Adipose tissue (tissue), 3 donors: ENCODE data around the gene FOXP1. TPM values are rescaled to one million over a fixed set of nuclear protein-coding genes. Genes with fewer than 3 reads are reported as not detected.

Experiments
- H3K27ac ChIP-seq: one replicate; pipeline ENCODE4 v1.5.1; 2013; ENCODE audit warnings: low read depth, low read length
- WGBS, 3 donors: extraction: QIAGEN DNeasy Blood & Tissue Kit; methylation state at CpG; one replicate each; pipeline ENCODE4 v1.1.7; 2013; 5-methylcytosine and 5-hydroxymethylcytosine counted together
- polyA plus RNA-seq, 3 donors: library from polyadenylated mRNA; stranded (reverse); fragments of 200-250 nt; gene quantifications; one replicate each; pipeline ENCODE4 v1.2.3, GENCODE V29; 2013
- donor health status: healthy with polysubstance abuse.
- donor health status: Bipolar disorder and iron deficiency.
- donor health status: healthy.

The FOXP1 gene
- polyA plus RNA-seq, 3 donors, result 6.3 to 19.2 (median 11.4) TPM

DNA sequence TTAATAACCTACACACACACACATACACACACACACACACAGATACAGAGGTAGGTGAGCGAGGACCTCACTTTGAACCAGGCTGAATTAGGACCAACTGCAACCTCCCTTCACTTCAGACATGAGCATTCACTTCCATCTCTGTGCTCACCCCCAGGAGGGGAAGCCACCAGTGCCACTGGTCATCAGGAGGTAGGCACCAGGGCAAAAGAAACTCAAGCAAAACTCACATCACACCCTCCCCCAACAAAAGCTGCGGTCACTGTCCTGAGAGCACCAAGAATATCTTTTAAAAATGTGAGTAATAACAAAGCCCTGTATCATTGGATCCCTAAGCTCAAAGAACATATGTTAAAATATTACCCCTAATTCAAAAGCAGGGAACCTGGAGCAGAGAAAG is 8.1 kb downstream of the FOXP1 start:
- WGBS, 3 donors, result 99 to 100% (median 100%) methylated on average over 2 of the region's 2 CpGs
- no peak overlapping the region for H3K27ac ChIP-seq

DNA sequence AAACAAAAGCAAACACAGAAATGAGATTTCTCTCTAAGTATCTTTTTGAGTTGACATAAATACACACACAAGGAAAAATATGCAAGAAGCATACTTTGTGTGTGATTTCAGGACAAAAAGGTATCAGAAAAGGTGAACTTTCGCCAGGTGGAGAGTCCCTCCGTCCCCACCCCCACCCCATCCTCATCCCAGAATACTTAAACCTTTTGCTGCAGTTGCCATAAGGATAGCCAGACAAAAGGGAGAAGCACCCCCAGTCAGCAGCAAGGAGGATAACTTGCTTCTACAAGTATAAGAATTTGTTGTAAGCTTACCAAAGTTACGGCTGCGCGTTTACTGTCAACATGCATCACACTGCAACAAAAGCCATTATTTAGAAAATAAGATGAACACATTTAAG is 10.3 kb downstream of the FOXP1 start:
- WGBS, 3 donors, result 91 to 95% (median 95%) methylated on average over 5 of the region's 5 CpGs
- H3K27ac ChIP-seq, result no peak overlapping the region

DNA sequence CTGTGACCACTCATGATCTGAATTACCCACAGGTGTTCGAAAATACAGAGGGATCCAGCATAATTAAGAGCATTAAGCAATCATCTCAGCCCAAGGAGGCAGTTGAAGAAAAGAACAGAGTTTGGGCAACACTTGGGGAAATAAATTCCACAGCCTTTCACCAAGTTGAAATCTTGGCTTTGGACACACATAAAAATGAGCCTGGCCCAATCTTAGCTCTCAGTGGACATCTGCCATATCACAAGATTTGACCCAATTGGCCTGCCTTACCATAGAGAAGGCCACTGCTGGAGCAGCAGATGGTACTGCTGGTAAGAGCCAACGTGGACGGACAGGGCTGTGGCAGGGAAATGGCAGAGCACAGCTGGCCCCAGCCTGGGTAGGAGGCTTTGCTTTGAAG is 13.0 kb downstream of the FOXP1 start:
- H3K27ac ChIP-seq, result no peak overlapping the region

DNA sequence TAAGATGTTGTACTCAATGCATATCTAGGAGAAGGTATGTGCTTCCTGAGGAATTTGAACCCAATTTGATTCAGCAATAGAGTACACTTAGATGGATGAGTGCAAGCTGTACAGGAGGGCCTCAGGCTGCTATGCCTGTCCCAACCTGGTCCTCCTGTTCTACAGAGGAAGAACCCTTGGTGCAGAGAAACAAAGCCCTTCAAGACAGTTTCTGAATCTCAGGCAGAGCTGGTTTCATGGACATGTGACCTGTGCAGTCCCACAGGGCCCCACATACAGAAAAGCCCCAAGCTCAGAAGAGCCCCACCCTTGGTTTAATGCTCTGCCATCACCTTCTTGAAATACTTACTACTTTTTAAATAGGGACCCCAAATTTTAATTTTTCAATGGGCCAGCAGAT is 15.3 kb downstream of the FOXP1 start:
- no peak overlapping the region for H3K27ac ChIP-seq

More for the DNA sequence above, 13.0 kb downstream of the FOXP1 start:
- 60 to 85% (median 70%) methylated on average over 3 of the region's 3 CpGs for WGBS, 3 donors

DNA sequence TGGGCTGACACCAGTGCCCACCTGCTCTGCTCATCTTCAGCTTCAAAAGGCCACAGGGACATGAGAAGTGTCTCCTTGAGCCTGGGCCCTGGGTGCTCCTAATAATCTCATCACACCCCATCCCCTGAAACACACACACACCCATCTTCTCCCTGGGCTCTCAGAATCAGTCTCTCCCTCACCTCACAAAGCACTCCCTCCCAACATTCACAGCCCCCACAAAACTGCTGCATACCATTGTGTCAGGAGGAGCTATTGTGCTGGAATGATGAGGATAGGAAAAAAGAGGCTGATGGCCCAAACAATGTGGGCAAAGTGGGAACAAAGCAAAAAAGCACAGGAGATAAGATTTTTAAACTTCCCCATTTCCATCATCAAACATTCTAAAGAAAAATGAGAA is 16.8 kb downstream of the FOXP1 start:
- no peak overlapping the region for H3K27ac ChIP-seq

DNA sequence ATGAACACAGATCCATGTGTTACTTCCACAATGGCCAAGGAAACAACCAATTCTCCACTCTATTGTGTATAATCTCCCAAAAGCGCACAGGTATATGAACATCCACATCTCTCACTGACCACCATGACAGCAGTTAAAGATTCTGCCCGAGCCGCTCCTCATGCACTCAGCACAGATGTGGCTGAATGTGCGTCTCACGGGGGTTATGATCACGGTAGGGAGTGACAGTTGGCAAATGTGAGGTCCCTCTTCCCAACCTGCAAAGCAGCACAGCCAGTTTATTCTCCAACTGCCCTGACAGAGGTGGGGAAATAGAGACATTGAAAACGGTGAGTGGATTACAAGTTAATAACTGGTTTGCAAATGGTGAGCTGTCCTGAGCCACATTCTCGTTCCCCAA is 17.6 kb downstream of the FOXP1 start:
- WGBS, 3 donors, result 88 to 92% (median 91%) methylated on average over 8 of the region's 8 CpGs

DNA sequence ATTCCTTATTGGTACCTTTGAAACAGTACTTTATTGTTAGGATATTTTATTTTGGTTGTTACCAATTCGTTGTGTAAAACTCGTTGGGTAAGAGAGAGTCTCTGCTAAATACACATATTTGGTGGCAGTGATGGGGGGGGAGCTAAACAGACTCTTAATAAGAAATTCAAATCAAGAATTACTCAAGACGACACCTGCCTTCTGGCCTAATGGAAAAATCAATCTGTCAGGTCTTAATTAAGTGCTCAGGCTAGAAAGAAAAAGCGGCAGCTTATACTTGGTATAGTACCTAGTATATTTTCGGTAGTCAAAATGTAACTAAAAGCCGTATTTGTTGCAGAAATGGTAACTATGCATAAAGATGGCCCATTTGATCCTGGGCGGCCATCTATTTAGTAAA is 18.2 kb downstream of the FOXP1 start:
- H3K27ac ChIP-seq, result no peak overlapping the region
- 72 to 96% (median 93%) methylated on average over 7 of the region's 7 CpGs for WGBS, 3 donors

More for the DNA sequence above, 17.6 kb downstream of the FOXP1 start:
- no peak overlapping the region for H3K27ac ChIP-seq

DNA sequence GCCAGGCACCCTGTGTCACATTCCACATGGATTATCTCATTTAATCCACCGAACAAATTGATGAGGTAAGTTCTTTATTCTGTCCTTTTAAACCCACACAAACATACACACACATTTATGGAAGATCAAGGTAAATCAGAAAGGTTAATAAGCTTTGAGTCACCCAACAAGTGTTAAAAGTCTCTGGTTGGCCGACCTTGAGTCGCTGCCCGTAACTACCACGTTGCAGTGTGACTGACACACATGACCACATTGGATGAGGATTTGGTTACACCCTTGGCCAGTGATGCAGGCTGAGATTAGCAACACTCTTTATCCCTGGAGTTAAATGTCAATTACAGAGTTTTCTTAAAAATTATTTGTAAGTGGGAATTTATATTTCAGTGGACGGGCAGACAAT is 19.2 kb downstream of the FOXP1 start:
- no peak overlapping the region for H3K27ac ChIP-seq
- 52 to 83% (median 78%) methylated on average over 6 of the region's 6 CpGs for WGBS, 3 donors

DNA sequence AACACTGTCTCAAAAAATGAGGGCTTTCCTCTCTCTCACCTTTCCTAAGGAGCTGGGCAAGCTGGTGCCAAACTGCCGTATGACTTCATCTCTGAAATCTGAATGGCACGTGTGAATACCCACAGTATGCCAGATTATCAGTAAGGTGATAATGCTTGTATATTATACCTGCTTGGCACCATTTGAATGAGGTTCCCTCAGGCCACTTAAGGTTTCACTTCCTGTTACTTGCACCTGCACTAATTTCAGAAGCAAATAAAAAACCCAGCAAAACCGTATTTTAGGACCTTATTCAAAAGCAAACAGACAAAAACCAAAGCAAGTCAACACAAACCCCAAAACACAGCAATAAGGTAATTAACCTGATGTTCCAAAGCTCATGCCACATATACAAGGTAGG is 19.7 kb downstream of the FOXP1 start:
- 31 to 86% (median 80%) methylated on average over 3 of the region's 3 CpGs for WGBS, 3 donors
- H3K27ac ChIP-seq, result no peak overlapping the region

DNA sequence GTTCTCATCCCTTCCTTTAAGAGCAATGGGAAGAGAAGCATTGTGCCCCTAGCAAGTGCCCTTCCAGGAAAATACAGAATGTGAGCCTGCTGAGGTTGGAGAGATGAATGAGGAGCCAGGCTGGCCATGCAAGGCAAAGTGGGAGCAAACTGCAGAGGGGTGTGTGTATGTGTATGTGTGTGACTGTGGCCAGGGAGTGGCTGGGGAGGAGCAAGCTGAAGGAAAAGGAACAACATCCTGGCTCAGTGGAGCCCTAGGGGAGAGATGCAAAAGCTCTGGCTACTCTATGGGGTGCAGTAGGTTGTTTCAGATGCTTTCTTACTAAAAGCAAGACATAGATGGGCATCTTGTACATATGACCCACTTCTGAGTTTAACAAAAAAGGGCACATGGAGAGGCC is 20.6 kb downstream of the FOXP1 start:
- H3K27ac ChIP-seq, result no peak overlapping the region

DNA sequence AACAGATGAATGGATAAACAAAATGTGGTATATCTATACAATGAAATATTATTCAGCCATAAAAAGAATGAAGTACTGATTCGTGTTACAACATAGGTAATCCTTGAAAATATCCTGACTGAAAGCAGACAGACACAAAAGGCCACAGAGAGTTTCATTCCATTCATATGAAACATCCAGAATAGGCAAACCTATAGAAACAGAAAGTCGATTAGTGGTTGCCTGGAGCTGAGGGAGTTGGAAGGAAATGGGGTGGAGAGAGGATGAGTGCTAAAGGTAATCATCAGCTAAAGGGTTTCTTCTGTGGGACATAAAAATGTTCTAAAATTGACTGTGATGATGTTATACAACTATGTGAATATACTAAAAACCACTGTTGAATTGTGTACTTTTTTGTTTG is 22.9 kb downstream of the FOXP1 start:
- no peak overlapping the region for H3K27ac ChIP-seq
- 95 to 100% (median 97%) methylated on average over 2 of the region's 2 CpGs for WGBS, 3 donors

DNA sequence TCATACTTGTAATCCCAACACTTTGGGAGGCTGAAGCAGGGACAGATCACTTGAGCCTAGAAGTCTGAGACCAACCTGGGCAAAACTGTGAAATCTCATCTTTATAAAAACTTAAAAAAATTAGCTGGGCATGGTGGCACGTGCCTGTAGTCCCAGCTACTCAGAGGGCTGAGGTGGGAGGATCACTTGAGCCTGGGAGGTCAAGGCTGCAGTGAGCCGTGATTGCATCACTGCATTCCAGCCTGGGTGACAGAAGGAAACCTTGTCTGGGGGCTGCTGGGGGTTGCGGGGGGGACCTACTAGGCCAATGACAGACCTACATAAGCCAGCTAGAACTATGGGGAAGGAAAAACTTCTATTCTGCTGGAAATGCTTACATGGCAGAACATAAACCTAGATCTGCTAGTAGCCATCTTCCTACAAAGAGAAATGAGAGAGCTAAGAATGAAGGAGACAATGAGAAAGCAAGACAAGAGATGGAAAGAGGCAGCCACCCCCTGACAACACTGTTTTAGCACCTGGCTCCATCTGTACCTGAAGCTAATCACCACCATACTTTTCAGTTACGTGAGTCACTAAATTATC is 23.9 kb downstream of the FOXP1 start:
- 83 to 88% (median 86%) methylated on average over 4 of the region's 4 CpGs for WGBS, 3 donors
- no peak overlapping the region for H3K27ac ChIP-seq

DNA sequence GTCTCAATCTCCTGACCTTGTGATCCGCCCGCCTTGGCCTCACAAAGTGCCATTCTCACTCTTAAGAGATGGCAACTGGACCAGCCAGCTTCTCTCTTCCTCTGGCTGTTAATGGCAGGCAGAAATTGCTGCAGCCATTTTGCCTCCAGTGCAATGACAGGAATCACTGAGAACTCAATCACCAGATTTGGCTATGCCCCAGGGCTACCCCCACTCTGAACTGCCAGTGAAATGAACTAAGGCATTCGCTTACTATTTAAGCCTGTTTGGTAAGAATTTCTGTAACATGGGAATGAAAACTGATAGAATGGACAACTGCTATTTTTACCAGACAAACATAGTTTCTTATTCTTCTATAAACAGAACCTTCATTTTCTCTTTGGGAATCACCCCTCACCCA is 24.5 kb downstream of the FOXP1 start:
- 95 to 99% (median 98%) methylated on average over 3 of the region's 3 CpGs for WGBS, 3 donors
- H3K27ac ChIP-seq, result no peak overlapping the region

DNA sequence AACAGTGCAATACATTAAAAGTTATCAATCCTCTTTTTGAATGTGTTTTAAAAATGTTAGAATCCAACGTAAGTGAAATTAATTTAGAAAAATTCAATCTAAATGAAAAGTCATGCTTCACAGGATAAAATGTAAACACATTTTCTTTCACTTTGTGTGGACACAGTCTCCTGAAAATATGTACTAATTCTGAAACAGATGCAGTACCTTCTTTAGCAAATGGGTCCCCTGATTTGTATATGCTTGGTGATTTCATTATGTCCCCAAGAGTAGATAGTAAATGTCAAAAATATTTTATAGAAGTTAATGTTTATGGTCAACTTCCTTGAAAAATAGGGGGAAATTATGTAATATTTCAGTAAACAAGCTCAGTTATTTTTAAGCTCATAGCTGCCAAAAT is 28.9 kb downstream of the FOXP1 start:
- H3K27ac ChIP-seq, result no peak overlapping the region
- 87 to 96% (median 90%) methylated on average over 1 of the region's 1 CpG for WGBS, 3 donors

DNA sequence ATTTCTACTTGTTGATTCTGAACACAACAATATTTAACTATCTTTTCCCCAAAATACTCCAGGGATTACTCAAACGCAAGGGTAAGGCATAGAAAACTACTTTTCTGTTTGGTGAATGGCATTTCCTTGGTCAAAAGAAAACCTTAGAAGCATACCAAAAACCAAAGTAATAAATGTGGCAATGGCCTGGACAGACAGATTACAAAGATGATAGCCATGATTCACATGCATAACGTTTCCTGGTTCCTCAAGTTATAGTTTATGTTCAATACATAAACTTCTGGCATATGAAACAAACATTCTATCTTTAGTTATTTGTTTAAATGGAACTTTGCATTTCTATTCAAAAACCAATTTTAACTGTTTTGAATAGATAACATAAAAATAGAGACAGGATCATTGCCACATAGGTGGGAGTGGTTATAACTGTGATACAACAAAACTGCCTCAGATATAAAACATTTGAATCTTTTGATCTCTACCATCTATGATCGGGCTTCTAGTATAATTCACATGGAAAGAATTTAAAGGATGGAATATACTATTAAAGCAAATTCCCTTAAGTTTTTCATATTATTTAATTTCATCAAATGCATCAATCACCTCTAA is 32.1 kb downstream of the FOXP1 start:
- 63 to 88% (median 68%) methylated on average over 3 of the region's 3 CpGs for WGBS, 3 donors

DNA sequence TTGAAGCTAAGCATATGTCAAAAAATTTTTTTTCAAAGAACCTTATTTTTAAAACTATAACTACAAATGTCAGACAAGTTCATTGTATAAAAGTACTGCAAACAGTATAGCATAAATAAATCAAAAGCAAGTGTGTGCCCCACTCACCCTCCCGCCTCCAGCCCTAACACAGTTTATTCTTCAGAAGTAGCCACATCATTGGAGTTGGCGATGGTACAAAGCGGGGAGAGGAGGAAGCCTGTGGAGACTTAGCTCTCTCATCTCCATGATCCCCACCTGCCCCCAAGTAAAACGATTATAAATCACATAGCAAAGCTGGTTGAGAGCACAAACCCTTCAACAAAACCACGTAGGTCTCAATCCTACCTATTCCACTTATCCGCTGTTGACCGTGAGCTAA is 33.6 kb downstream of the FOXP1 start:
- H3K27ac ChIP-seq, result no peak overlapping the region
- 77 to 89% (median 79%) methylated on average over 7 of the region's 7 CpGs for WGBS, 3 donors

More for the DNA sequence above, 32.1 kb downstream of the FOXP1 start:
- H3K27ac ChIP-seq, result no peak overlapping the region

DNA sequence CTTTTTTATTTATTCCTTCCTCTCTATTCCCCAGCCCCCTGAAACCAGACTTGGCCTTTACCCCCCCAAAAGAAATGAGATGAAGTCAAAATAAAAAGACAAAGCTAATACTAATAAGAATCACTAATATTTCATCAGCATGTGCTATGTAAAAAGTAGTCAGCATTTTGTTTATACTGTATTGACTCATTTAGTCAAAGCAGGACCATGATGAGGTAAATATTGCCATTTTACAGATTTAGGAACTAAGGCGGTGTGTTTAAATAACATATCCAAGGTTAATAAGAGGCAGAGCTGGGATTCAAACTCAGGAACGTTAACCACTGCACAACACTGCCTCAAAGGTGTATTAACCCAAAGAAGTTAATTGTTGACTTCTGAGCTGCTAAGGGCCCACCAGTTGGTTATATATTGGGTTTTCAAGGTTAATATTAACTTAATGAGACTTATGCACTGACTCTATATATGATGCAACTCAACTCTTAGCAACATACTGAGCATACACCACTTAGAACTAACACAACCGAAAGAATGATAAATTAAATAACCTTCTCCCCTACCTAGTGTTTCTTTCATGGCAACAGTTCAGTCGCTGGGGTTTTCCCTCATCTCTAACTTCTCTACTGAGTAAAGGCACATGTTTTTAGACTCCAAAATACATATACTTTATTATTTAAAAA is 34.7 kb downstream of the FOXP1 start:
- no peak overlapping the region for H3K27ac ChIP-seq
- WGBS, 3 donors, result 74 to 92% (median 90%) methylated on average over 4 of the region's 4 CpGs

DNA sequence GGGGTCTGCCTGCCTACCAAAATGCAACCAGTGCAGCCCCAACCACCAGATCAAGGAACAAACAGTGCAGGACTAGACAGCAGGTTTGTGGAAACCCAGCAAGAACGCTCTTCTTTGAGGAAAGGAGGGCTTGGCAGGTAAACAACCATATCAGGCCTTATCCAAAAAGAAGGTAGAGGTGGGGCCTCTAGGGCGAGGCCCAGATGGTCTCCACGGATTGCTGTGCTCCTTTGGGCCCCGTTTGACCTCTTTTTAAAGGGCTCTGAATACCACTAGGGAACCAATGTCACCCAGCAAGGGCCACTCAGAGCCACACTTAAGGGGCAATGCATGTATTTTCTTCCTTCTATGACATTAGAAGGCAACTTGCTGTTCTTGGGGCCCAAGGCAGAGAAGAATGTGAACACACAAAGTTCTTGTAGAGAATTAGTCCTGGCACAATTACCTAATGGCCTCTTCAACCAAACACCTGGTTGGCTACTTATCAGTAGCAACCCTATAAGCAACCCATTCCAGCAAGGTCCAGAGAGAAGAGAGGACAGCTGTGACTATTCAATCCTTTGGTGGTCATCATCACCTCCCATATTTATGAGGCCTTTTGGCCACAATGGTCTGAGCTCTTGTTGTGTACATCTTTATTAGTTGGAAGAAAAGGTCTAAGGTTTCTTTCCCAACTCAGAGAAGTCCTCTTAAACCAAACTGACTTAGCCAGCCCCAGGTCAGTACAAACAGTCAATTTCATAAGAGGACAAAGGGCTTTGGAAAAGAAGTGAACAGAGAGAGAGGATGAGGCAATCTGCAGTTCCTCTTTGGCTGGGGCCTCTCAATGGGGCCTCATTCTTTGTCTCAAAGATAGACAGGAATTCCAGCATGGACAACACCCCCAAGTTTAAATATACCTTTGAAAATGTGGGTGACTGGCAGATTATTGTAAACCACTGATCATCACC is 36.0 kb downstream of the FOXP1 start:
- H3K27ac ChIP-seq, result peak overlapping the region; percentile 82
- 68 to 76% (median 75%) methylated on average over 4 of the region's 4 CpGs for WGBS, 3 donors

DNA sequence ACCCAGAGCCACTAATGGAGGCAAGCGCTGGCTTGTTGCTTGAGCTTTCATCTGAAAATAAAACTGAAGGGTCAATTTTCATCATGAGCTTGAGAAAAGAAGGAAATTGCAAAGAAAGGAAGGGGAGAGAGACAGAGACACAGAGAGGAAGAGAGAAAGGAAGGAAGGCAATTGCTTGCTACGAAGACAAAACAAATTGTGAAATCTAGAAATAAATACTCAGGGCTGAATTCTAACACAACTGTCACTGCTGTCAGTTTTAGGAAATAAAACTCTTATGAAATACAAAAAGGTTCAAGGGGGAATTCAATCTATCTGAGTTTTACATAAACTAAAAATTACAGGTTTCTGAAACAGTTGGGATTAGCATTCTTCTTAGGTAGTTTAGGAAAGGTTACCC is 36.7 kb downstream of the FOXP1 start:
- H3K27ac ChIP-seq, result peak overlapping the region; percentile 82
- 56 to 87% (median 61%) methylated on average over 2 of the region's 2 CpGs for WGBS, 3 donors
